ENCODE measurements around the gene ITGB1BP1.
"Not testable (repeated sequence)": the region's sequence is repeated elsewhere in the genome, so short reads cannot be mapped to it uniquely, and the experiment has no call there.

The ITGB1BP1 gene

GRCh38 chr2:9400268-9401058 lies 22.9 kb downstream of the ITGB1BP1 start:
- no peak for ATAC-seq

DNA sequence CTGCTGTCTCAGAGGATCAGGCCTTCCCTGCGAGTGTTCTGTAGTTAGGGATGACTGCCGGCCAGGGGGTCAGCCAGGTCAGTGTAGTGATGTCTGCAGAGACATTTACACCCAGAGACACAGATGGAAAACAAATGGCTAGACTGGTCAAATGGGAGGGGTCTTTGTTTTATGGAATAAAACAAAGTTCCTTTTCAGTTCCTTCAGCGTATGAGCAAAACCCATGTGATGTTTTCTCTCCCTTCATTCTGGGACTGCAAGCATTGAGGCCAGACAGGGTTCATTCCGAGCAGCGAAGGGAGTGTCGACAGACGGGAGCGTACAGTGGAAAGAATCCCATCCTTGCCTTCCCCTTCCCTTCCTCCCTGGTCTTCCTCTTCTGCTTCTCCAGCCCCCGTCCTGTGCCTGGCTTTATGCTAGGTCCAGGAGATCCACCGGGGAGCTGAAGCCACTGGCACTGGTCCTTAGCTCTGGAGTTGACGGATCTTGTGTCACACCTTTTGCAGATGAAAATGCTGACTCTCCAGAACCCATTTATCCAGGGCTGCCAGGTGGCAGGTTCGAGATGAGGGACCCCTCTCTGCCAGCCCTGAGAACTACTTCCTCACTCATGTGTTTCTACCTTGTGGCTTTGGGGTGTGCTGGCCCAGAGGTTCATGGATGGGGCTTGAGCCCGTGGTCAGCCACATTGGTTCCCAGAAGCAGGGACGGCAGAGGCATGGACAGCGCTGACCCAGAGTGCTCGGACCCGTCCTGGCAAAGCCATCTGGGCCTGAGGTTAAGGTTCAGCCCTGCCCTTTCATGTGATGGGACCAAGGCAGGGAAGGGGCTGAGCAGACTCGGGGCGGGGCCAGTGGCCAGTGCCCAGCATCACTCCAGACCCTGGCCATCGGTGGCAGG lies 24.2 kb downstream of the ITGB1BP1 start:
- no peak for ATAC-seq

GRCh38 chr2:9398251-9398650 lies 25.1 kb downstream of the ITGB1BP1 start:
- not testable (repeated sequence) for ATAC-seq

- ATAC-seq, result no peak
Measured at GRCh38 chr2:9397201-9397600, 26.1 kb downstream of the ITGB1BP1 start.

- no peak for ATAC-seq
Measured at GRCh38 chr2:9394816-9395215, 28.5 kb downstream of the ITGB1BP1 start.

DNA sequence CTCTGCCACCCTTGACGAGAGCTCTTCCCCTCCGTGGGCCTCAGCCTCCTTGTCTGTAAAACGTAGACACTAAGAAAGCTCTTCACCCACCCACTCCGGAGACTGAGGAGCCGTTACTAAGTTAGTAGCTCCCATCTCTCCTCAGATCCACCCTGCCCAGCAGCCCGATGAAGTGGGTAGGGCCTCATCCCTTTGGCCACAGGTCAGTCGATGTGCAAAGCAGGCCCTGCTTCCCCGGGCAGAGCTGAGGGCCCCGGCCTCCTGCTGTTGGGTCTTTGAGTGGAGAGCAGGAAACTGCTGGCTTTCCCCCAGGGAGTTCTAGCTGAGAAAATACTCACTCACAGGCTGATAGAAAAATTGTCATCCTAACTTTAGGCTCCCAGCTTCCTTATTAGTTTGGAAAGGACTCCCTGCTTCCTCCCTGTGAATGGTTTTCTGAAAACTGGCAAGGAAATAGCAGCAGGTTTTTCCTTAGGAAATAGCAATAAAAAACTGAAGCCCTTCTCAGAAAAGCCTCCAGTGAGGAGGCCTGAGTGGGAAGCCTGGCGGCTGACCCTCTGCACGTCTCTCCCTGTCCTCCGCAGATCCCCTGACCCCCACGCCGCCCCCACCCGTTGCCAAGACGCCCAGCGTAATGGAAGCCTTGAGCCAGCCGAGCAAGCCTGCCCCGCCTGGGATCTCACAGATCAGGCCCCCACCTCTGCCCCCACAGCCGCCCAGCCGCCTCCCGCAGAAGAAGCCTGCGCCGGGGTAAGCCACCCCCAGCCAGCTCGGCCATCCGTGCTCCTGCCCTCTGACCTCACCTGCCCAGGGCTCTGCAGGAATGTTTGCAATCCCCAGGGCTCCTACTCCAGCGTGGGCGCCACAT lies 30.2 kb downstream of the ITGB1BP1 start:
- ATAC-seq, result no peak

DNA sequence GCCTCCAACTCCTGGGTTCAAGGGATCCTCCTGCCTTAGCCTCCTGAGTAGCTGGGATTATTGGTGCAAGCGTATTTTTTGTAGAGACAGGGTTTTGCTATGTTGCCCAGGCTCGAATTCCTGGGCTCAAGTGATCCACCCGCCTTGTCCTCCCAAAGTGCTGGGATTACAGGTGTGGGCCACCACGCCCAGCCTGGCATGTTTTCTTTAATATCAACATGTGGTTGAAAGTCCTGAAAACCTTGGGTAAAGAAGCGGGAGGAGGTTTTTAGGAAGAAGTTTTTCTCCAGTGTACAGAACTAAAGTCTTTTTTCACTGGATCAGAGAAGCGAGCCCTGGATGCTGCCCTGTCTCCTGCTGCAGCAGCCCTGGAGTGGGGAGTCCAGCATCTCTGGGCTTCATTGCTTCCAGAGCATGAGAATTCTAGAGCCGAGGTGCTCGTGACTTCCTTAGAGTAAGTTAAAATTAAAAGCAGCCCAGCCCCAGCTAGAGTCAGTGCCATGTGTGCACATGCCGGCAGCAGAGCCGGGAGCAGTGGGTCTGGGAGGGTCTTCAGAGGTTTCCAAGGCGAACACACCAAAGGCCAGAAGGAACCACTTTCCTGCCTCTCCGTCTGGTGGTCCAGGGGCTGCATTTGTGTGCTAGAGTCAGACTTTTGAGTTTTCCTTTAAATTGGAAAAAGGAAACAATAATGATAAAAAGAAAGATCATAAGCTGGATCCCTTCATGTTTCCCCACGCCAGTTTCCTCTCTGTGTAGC lies 31.2 kb downstream of the ITGB1BP1 start:
- no peak for ATAC-seq

- ATAC-seq, result no peak
Measured at GRCh38 chr2:9390991-9391390, 32.3 kb downstream of the ITGB1BP1 start.

GRCh38 chr2:9390151-9390850 lies 33.0 kb downstream of the ITGB1BP1 start:
- ATAC-seq, result no peak

- ATAC-seq, result peak in 1 of 2 donors; percentile 22
Measured at GRCh38 chr2:9388950-9389911, 34.1 kb downstream of the ITGB1BP1 start.

DNA sequence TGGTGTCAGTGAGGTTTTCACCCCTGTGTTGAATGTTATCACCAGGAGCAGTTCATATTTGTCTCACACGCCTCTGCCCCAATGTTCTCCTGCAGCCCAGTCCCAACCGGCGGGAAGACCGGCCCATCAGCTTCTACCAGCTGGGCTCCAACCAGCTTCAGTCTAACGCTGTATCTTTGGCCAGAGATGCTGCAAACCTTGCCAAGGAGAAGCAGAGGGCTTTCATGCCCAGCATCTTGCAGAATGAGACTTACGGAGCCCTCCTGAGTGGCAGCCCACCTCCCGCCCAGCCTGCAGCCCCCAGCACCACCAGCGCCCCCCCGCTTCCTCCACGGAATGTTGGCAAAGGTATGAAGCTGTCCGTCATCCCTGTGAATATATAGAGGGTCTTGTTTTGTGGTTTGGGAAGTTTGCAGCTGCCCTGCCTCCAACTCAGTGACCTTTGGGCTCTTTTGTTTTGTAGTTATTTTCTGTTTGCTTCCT lies 35.1 kb downstream of the ITGB1BP1 start:
- no peak for ATAC-seq

DNA sequence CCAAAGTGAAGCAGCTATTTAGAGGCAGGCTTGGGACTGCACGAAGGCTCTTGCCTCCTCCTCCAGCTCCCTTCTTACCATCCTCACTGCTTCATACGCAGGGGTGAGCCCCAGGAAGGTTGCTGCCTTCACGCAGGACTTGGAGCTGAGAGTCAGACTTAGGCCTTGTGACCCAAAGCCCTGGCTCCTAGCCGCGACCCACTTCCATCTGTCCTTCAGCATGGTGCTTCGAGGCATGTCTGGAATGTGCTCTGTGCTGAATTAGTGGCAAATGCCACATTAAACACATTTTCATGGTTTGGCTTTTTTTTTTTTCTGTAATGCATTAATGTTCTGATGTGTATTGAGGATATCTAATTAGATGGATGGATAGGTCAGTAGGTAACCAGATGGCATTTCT lies 37.5 kb downstream of the ITGB1BP1 start:
- ATAC-seq, result no peak

- ATAC-seq, result no peak
Measured at GRCh38 chr2:9384521-9384920, 38.8 kb downstream of the ITGB1BP1 start.

- ATAC-seq, result no peak
Measured at GRCh38 chr2:9382604-9383235, 40.6 kb downstream of the ITGB1BP1 start.

DNA sequence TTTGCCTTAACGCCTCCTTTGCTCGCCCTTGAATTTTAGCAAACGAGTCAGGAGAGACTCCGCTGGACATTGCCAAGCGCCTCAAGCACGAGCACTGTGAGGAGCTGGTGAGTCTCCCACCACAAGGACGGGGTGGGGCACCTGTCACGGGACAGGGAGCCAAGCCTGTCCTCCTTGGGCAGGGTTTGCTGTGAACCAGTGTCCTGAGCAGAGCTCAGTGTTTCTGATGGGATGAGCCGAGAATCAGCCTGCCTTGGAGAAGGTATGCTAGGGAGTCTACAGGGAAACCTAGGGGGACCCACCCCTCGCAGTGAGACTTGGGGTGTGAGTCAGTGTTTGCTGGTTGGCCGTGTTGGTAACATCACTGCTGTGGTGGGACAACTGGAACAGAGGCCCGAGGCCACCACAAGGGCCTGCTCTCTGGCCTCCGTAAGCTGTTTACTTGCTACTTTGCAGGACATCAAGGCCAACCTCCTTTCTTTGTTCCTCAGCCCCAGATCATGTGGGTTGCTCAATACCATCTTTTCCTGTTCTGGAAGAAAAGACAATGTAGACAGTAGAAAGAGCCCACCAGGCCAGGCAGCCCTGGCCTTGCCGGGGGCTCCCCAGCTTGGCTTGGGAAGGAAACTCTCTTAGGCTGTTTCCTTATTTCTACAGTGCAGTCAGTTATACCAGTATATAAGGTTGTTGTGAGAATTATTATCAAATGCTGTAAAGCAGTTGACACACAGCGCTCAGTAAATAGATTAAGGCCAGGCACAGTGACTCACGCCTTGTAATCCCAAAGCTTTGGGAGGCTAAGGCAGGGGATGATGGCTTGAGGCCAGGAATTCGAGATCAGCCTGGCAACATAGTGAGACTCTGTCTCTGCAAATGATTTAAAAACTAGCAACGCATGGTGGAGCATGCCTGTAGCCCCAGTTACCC lies 42.4 kb downstream of the ITGB1BP1 start:
- no peak for ATAC-seq

DNA sequence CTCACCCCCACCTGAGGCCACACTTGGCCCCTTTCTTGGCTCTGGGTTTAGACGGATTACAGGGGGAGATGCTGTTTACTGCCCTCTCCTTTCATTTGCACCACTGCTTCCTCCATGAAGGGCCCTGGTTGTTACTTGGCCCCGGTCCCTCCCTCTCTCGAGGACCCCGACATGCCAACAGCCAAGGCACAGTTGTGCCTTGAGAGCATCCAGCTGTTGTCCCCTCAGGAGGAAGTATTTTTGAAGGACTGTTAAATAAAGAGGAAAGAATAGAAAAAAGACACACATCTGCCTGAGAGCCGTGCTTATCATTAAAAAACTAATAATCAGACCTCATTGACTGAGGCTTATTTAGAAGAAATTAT lies 44.0 kb downstream of the ITGB1BP1 start:
- no peak for ATAC-seq

DNA sequence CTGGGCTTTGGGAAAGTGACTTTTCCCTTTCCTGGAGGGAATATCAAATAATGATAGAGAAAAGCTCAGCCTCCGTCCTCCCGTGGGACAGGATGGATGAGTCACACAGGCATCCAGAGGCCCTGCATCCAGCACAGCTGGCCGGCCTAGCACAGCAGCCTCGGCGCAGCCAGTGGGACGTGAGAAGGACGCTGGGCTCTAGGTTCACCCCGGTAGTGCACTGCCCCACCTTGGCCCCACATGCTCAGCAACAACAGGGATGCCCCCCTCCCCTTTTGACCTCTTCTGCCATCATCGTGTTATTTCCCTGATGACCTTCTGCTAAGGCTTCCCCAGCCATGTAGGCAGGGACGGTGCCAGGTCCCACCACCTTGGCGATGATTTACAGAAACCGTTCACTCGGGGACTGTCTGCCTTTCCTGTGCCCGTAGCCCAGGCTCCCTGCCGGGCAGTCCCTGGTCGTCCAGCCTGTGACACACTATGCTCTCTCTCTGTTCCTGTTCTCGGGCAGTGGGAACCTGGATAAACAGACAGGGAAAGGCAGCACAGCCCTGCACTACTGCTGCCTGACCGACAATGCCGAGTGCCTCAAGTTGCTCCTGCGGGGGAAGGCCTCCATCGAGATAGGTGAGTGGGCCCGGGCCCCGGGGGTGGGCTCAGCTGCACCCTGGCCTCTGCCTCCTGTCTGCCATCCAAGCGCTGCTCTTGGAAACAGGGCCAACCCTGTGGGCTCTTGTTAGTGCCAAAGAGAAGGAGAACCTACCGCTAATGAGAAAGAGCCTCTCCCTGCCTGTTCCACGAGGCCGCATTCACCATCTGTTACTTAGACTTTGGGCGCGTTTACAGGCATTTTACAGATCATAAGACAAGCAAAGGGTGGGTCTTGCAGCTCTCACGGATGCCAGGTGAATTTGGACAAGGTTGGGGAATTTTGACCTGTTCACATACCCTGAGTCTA lies 44.6 kb downstream of the ITGB1BP1 start:
- ATAC-seq, result no peak

Data from activated CD4-positive, CD25-positive, alpha-beta regulatory T cell treated with anti-CD3 and anti-CD28 coated beads, Interleukin-2, amount 50 U/mL, for 24 hours (primary cell).